ENCODE results near the gene HMGCLL1. TPM values are rescaled to one million over a fixed set of nuclear protein-coding genes. Genes with fewer than 3 reads are reported as not detected.
A peak's percentile ranks its signal among the peaks of the same experiment; 100 is the strongest.

The HMGCLL1 gene
- total RNA-seq, 4 donors from 2014 or later: 0.83 to 4.3 (median 1.6) TPM

GRCh38 chr6:55574556-55574955 lies 4.4 kb downstream of the HMGCLL1 start:
- Histone ChIP-seq H3K9me3 (peaks cover 0 to 14% (median 13%) of the 10 kb centered on the region in 4 donors), H3K4me1 (peaks cover 3 to 9% (median 8%) of the 10 kb centered on the region in 4 donors), H3K27ac (replicated peaks in 1 of 4) (no peak overlapping the region), H3K27me3 (peaks cover 0 to 9% (median 3%) of the 10 kb centered on the region in 4 donors), H3K36me3 (no peaks in the 10 kb centered on the region), H3K4me3 (no peak overlapping the region)
- no peak for DNase-seq (ENCODE audit: extremely low spot score)
- intact Hi-C loops (cut with DNase I): no loop called here
- WGBS: 83% methylated on average over 2 of the region's 2 CpGs
- TF ChIP-seq EP300 (IDR thresholded peaks at IDR 0.05) (no peak), POLR2A (IDR thresholded peaks at IDR 0.05; ENCODE audit: low read depth) (no peak), CTCF (IDR thresholded peaks at IDR 0.05) (no peak), POLR2AphosphoS5 (IDR thresholded peaks at IDR 0.05) (no peak)

GRCh38 chr6:55569638-55570037 lies 9.4 kb downstream of the HMGCLL1 start:
- peaks cover 0 to 6% (median 0%) of the 10 kb centered on the region in 4 donors for H3K4me1 ChIP-seq
- WGBS: 92% methylated on average over 3 of the region's 3 CpGs
- TF ChIP-seq POLR2A (IDR thresholded peaks at IDR 0.05; ENCODE audit: low read depth): no peak
- TF ChIP-seq POLR2AphosphoS5 (IDR thresholded peaks at IDR 0.05): no peak
- TF ChIP-seq CTCF (IDR thresholded peaks at IDR 0.05): no peak
- no peak for TF ChIP-seq EP300 (IDR thresholded peaks at IDR 0.05)
- intact Hi-C loops (cut with DNase I): no loop called here
- no peaks in the 10 kb centered on the region for H3K36me3 ChIP-seq
- no peak for DNase-seq (ENCODE audit: extremely low spot score)
- H3K27me3 ChIP-seq: no peaks in the 10 kb centered on the region
- H3K9me3 ChIP-seq: peaks cover 0 to 14% (median 13%) of the 10 kb centered on the region in 4 donors
- H3K4me3 ChIP-seq: no peak overlapping the region
- peak overlapping the region in 3 of 4 donors; percentile 0 to 48 (median 33) for H3K27ac ChIP-seq (replicated peaks in 1 of 4)

- no peak for DNase-seq (ENCODE audit: extremely low spot score)
- Histone ChIP-seq H3K36me3 (no peaks in the 10 kb centered on the region), H3K27me3 (no peaks in the 10 kb centered on the region), H3K9me3 (peaks cover 0 to 14% (median 13%) of the 10 kb centered on the region in 4 donors), H3K27ac (replicated peaks in 1 of 4) (peak overlapping the region in 2 of 4 donors; percentile 35 to 48), H3K4me1 (peaks cover 0 to 6% (median 0%) of the 10 kb centered on the region in 4 donors), H3K4me3 (no peak overlapping the region)
- TF ChIP-seq POLR2A (IDR thresholded peaks at IDR 0.05; ENCODE audit: low read depth) (no peak), CTCF (IDR thresholded peaks at IDR 0.05) (no peak), EP300 (IDR thresholded peaks at IDR 0.05) (no peak), POLR2AphosphoS5 (IDR thresholded peaks at IDR 0.05) (peak in 1 of 2 donors; percentile 10)
- 42% methylated on average over 1 of the region's 1 CpG for WGBS
- intact Hi-C loops (cut with DNase I): no loop called here
Measured at GRCh38 chr6:55568808-55569439, 10.1 kb downstream of the HMGCLL1 start.

- WGBS: 47% methylated on average over 4 of the region's 4 CpGs
- intact Hi-C loops (cut with DNase I): no loop called here
- peak overlapping the region in 2 of 4 donors; percentile 19 to 25 for H3K27ac ChIP-seq (replicated peaks in 1 of 4)
- peaks cover 0 to 6% (median 0%) of the 10 kb centered on the region in 4 donors for H3K4me1 ChIP-seq
- H3K36me3 ChIP-seq: no peaks in the 10 kb centered on the region
- TF ChIP-seq POLR2AphosphoS5 (IDR thresholded peaks at IDR 0.05): no peak
- TF ChIP-seq POLR2A (IDR thresholded peaks at IDR 0.05; ENCODE audit: low read depth): no peak
- no peak for TF ChIP-seq CTCF (IDR thresholded peaks at IDR 0.05)
- TF ChIP-seq EP300 (IDR thresholded peaks at IDR 0.05): no peak
- no peaks in the 10 kb centered on the region for H3K27me3 ChIP-seq
- H3K9me3 ChIP-seq: peaks cover 0 to under 1% (median 0%) of the 10 kb centered on the region in 4 donors
- no peak for DNase-seq (ENCODE audit: extremely low spot score)
- no peak overlapping the region for H3K4me3 ChIP-seq
Measured at GRCh38 chr6:55567558-55567957, 11.4 kb downstream of the HMGCLL1 start.

All from esophagus muscularis mucosa (tissue), 4 donors.